Activated gamma-delta T cell (primary cell): Measurements from ENCODE around the gene UROD.

Source experiments
- DNase-seq: peaks from one replicate; lab custom pipeline; 2025; lab: John Stamatoyannopoulos, UW

The UROD gene

DNA sequence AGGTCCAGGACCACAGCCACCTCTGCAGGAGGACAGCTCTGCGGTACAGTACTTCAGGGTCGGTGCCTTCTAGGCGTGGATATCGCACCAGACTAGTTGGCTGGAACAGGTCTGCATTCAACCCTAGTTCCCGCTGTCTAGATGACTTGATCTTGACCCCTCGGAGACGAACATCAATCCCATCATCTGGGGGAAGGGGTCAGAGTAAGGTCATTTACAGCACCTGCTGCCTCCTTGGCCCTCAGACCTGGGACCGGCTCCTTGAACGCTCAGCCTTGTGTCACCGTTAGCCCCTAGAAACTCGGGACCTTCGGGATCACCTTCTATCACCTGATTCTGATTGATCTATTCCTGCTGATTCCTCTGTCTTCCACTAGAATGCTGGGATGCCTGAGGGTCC is 3.5 kb upstream of the UROD start:
- DNase-seq, result no peak

DNA sequence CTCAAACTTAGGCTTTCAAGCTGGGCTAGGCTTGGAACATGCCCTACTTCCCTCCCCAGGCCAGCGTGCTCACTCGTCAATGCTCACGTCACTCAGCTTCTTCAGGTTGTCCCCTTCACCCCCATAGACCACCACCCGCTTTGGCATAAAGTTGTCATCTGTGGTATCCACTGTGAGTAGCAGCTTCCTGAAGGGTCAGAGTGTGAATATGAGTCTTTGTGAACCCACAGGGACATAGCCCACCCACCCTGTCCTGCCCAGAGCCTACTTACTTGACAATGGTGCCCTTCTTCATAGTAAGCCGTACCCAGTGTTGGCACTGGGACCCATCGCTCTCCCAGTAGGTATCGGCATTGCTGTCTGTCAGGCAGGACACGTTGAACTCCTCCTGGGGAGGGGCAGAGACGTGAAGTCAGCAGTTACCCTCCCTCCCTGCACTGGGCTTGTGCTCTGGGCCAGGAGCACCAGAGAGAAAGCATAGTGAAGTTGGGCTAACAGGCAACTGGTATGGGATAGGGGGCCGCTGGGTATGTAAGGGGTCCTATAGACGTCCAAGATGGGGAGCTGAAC is 2.7 kb upstream of the UROD start:
- DNase-seq, result no peak

GRCh38 chr1:45009956-45010854 is 1.8 kb upstream of the UROD start:
- DNase-seq, result no peak

GRCh38 chr1:45010855-45011811 is 921 bp upstream of the UROD start, which contains the start of gene HECTD3:
TSS of gene HECTD3 (minus strand) at chr1:45011324. CDS start at chr1:45011257, 67 bp downstream.
- peak; percentile 54 for DNase-seq

DNA sequence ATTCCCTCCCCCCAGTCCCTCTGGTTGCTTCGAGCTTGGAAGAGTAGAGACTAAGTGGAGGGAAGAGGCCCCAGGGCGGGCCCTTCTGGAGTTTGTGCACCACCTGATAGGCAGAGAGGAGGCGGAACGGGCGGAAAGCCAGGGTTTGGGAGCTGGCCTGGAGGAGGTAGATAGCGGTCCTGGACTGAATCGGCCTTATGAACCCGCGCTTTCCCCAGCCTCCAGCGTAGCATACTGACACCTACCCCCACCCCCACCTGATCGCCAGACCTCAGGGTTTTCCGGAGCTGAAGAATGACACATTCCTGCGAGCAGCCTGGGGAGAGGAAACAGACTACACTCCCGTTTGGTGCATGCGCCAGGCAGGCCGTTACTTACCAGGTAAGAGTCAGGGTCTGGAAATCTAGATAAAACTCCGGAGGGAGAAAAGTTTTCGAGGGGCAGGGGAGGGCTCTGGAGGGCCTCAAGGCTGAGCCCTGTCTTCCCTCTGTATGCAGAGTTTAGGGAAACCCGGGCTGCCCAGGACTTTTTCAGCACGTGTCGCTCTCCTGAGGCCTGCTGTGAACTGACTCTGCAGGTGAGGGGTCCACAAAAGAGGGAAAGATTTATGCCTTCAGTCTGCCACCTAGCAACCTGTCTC is 705 bp downstream of the UROD start:
- DNase-seq, result no peak

- no peak for DNase-seq
Measured at GRCh38 chr1:45013551-45014209, 1.6 kb downstream of the UROD start.

GRCh38 chr1:45014321-45015028 is 2.4 kb downstream of the UROD start:
- DNase-seq, result no peak

DNA sequence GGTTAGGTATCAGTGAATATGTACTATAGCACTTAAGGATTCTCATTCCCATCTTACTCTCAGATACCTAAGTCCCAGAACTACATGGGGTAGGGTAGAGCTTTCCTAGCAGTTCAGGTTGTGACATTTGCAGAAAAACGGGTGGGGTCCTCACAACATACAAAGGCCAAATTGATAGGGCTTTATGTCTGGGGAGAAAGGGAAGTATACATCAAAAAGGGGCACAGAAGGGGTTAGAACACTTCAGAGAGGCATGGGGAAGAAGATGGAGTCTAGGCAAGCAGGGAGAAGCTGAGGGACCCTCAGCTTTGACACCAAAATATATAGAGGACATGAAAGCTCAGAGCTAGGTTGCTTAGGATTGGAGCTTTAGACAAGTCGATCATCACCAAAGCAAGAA is 3.6 kb downstream of the UROD start:
- no peak for DNase-seq

DNA sequence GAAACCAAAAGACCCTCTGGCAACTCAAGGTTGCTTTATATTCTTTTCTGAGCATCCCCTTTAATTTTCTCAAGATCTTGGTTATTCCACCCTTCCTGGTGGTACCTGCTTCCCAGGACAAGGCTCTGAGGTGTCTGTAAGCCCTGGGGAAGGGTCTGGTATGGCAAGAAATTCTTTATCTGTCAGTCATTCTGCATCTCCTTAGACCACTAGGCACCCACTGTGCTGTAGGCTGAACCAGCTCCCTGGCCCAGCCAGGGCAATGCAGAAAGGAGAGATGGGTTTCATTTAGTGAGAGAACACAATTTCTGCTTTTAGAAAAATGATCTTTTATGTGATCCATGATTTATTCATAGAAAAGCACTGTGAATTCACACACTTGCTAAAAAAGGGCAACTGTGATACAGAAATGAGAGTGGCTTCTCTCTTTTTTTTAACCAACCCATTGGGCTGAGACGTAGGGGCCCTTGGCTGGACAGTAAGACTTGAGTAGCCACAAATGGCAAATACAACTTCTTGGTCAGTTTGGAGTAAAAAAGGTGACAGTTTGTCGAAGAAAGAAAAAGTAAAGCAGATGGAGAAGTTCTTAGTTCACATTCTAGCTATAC is 4.1 kb downstream of the UROD start:
- DNase-seq, result no peak

- DNase-seq, result no peak
Measured at GRCh38 chr1:45016767-45017166, 4.7 kb downstream of the UROD start.

- no peak for DNase-seq
Measured at GRCh38 chr1:45018599-45019230, 6.7 kb downstream of the UROD start.

DNA sequence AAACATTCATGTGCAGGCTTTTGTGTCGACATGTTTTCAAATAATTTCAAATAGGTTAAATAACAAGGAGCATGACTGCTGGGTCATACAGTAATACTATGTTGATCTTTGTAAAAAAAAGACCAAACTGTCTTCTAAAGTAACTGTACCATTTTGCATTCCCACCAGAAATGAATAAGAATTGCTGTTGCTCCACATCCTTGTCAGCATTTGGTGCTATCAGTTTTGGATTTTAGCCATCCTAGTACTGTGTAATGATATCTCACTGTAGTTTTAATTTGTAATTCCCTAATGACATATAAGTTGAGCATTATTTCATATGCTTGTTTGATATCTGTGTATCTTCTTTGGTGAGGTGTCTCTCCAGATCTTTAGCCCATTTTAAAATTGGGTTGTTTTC is 11.6 kb downstream of the UROD start:
- DNase-seq, result no peak

GRCh38 chr1:45026446-45026845 is 14.4 kb downstream of the UROD start:
- no peak for DNase-seq

GRCh38 chr1:45032837-45033236 is 20.8 kb downstream of the UROD start:
- no peak for DNase-seq

DNA sequence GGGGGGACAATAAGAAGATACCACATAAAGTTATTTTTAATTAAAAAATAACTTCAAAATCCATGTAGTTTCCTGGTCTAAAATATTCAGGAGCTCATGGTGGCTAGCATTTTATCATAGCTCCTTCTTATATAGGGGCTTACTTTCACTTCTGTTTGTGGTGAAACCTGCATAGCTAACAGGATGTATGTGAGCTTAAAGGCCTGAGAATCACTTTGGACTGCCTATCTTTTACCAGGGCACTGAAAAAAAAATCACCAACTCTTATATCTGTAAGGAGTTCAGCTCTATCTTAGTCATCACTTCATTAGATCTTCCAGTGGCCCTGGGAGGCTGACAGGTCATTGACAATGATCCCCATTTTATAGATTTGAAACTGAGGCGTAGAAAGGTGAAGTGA is 21.3 kb downstream of the UROD start:
- DNase-seq, result no peak

DNA sequence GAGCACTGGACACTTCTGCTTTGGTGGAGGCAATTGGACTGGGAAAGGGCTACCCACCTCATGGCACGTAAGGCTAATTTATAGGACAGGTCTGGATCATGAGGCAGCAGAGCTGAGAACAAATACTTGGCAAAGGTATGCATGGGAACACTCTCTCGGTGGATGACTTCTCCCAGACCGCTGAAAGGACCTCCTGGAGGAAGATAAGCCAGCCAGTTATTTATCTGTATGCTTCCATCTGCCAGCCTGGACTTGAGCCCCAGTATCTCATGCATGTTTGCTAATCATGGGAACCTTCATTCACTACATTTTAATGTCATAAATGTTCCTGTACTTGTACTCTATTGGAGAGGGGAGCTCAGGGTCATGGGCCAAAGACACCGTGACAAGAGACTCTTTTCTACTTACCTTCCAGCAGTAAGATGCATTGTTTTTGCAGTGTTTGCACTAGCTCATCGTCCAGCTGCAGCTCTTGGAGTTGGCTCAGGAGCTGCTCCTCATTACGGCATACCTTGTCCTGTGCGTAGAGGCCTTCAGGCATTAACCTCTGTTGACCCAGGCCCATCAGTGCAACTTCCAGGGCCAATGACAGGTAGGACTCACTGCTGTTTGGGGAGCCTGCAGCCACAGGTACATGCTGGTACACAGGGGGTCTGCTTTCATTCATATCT is 23.7 kb downstream of the UROD start:
- no peak for DNase-seq

- DNase-seq, result no peak
Measured at GRCh38 chr1:45037456-45037855, 25.4 kb downstream of the UROD start.

- no peak for DNase-seq
Measured at GRCh38 chr1:45038240-45038639, 26.2 kb downstream of the UROD start.
